Astrocyte of the cerebellum (primary cell): Measurements from ENCODE around the gene URM1.

Experiments used
- DNase-seq: peaks from one replicate; pipeline ENCODE4 v3.0.0-alpha.2; 2011; ENCODE audit warnings: low read depth
- H3K4me3 ChIP-seq: 2 replicates; pipeline ENCODE4 v1.5.1; 2011; ENCODE audit warnings: mild to moderate bottlenecking, low read depth, low read length, moderate library complexity
- in situ Hi-C: cut with HindIII; loops from 2 replicates; pipeline ENCODE4 v1.10.0; 2017; ENCODE audit warnings: low sequenced_read_pairs
- TF ChIP-seq, protein P1 (sequence below): IDR thresholded peaks from 2 replicates; pipeline ENCODE4 v1.5.1; 2012; ENCODE audit warnings: low read length, low read depth, moderate library complexity, mild to moderate bottlenecking; ENCODE audit errors: missing control alignments

URM1 gene

DNA sequence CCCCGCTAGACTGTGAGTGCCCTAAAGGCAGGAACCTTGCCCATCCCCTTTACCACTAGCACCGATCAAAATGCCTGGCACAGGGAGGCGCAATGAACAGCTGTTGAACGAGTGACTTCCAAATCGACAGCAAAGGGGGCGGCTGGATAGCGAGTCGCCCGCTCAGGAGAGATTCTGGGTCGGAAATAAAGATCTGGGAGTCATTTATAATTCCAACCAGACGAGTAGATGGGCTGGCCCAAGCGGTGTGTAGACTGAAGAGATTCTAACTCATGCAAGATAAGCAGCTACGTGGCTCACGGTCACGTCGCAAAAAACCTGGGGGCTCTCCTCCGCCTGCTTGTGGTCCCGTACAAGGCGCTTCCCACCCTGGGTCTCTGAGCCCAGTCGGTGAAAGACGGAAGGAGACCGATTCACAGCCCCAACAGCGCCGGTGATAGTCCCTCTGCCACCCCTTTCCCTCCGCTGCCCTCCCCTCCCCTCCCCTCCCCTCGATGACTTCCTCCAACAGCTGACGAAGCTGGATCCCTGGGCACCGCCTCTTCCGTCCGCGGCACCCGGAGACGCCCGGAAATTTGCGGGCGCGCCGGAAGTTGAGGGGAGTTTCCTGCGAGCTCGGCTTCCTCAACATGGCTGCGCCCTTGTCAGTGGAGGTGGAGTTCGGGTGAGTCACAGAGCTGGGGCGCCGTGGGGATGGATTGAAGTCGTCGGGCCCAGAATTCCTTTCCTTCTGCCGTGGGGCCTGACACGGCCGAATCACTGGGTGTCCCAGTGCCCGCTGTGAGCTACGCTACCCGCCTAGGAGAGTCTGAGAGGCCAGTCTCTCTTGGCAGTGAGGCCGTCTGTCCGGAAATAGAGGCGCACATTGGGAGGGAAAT, at the start of gene URM1:
TSS of gene URM1 (plus strand) at position 623 of the 878 bp plus-strand sequence. CDS start at position 630, 7 bp downstream.
- DNase-seq: peak; percentile 90
- TF ChIP-seq, protein P1, sequence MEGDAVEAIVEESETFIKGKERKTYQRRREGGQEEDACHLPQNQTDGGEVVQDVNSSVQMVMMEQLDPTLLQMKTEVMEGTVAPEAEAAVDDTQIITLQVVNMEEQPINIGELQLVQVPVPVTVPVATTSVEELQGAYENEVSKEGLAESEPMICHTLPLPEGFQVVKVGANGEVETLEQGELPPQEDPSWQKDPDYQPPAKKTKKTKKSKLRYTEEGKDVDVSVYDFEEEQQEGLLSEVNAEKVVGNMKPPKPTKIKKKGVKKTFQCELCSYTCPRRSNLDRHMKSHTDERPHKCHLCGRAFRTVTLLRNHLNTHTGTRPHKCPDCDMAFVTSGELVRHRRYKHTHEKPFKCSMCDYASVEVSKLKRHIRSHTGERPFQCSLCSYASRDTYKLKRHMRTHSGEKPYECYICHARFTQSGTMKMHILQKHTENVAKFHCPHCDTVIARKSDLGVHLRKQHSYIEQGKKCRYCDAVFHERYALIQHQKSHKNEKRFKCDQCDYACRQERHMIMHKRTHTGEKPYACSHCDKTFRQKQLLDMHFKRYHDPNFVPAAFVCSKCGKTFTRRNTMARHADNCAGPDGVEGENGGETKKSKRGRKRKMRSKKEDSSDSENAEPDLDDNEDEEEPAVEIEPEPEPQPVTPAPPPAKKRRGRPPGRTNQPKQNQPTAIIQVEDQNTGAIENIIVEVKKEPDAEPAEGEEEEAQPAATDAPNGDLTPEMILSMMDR: peak; percentile 9
- peak within 1 kb of the TSS; percentile 90 for H3K4me3 ChIP-seq
- in situ Hi-C loops: no loop called here

DNA sequence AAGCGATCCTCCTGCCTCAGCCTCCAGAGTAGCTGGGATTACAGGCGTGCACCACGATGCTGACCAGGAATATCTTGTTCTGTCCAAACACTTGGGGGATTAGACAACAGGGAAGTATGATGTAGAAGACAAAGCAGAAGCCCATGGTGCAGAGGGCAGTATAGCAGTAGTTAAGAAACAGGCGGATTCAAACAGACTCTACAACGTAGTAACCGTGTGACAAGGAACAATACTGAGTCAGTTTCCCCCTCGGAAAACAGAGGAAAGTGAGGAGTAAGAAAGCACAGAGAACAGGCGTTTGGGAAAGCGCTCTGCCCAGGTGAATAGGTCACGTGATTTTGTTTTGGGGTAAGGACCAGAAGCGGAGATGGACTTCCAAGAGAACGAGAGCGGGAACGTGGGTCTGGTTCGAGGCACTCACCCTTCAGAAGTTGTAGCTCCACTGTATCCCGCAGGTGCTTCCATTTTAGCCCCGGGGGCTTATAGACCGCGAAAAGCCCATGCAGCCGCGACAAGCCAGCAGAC, 49.2 kb upstream of the URM1 start:
- TF ChIP-seq, protein P1: no peak
- in situ Hi-C loops: no loop called here
- H3K4me3 ChIP-seq: peak overlapping the region; percentile 95
- no peak for DNase-seq

DNA sequence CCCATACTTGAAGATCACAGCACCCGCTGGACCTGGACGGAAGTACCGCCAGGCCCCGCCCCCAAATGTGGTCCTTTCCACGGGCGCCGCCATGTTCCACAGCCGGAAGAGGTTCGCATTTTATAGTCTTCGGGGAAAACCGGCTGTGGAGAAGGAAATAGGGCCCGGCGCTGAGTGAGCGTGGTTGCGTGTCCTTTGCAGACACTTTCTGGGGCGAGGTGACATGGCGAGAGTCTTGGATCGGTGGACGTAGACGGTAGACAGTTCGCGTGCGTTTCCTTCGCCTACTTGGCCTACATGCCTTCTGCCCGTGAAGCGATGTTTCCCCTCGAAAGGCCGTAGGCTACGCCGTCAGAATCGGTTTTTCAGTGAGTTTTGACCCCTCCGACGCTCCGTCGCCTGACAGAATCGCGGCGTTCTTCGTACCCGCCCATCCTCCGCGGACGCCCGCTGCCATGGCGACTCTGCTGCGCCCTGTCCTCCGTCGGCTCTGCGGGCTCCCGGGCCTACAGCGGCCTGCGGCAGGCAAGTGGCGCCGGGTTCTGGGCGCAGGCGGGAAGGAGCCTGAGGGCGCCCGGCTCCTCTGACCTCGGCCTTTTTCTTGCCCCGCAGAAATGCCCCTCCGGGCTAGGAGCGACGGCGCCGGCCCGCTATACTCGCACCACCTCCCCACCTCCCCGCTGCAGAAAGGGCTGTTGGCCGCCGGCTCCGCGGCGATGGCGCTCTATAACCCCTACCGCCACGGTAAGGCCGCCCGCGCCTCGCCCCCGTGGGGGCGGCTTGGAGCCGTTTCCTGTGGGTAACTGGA, 48.6 kb upstream of the URM1 start, which contains the start of the genes COQ4 and TRUB2:
TSS of gene COQ4 (plus strand) at position 436 of the 808 bp plus-strand sequence. CDS start at position 456, 20 bp downstream.
TSS of gene TRUB2 (minus strand) at position 44 of the 808 bp plus-strand sequence. CDS start at position 5, 39 bp downstream.
- peak within 1 kb of the TSS; percentile 95 for H3K4me3 ChIP-seq
- TF ChIP-seq, protein P1: no peak
- DNase-seq: peak; percentile 87
- in situ Hi-C loops: no loop called here

DNA sequence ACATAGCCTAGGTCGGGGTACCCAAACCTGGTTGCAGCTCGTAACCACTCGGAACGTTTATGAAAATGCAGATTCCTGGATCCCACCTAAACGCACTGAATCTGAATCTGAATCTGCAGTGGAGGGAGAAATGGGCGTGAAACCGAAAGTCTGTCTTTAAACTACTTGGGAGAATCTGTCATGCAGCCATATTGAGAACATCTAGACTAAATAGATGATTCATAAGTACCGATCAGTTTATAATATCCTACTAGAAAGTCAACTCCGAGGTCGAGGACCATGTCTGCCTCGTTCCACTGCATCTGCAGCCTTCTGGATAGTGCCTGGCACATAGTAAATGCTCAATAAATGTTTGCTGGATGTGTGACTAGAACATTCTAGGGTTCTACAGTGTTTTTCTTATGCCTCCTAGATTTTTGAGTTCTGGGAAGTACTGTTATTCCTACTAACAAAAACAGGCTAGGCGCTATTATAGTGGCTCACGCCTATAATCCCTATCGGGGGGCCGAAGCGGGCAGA, 47.9 kb upstream of the URM1 start:
- in situ Hi-C loops: no loop called here
- peak overlapping the region; percentile 95 for H3K4me3 ChIP-seq
- TF ChIP-seq, protein P1: no peak
- DNase-seq: no peak

DNA sequence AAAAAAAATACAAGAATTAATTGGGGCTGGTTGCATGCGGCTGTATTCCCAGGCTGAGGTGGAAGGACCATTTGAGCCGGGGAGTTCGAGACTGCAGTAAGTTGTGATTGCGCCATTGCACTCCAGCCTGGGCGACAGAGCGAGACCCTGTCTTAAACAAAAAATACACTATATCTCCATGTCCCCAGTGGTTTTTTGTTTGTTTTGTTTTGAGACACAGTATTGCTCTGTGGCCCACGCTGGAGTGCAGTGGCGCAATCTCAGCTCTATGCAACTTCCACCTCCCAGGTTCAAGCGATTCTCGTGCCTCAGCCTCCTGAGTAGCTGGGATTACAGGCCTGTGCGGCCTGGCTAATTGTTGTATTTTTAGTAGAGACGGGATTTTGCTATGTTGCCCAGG, 47.4 kb upstream of the URM1 start:
- H3K4me3 ChIP-seq: peak overlapping the region; percentile 95
- in situ Hi-C loops: no loop called here
- TF ChIP-seq, protein P1: no peak
- DNase-seq: no peak

DNA sequence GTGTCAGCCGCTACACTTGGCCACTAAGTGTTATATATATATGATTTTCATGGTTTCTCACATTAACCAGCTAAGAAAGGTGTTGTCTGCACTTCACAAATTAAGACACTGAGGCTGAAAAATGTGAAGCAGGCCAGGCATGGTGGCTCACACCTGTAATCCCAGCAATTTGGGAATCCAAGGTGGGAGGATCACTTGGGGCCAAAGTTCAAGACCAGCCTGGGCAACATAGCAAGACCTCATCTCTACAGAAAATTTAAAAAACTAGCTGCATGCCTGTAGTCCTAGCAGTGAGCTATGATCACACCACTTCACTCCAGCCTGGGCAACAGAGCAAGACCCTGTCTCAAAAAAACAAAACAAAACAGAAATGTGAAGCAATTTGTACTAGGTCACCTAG, 46.8 kb upstream of the URM1 start:
- in situ Hi-C loops: no loop called here

More for the DNA sequence above, 46.8 kb upstream of the URM1 start:
- H3K4me3 ChIP-seq: no peak overlapping the region
- TF ChIP-seq, protein P1: no peak
- DNase-seq: no peak
